ENCODE data around the gene TASOR. TPM values are rescaled to one million over a fixed set of nuclear protein-coding genes. Genes with fewer than 3 reads are reported as not detected.

TASOR gene
- total and polyA plus RNA-seq, 10 donors, result 27.6 to 123 (median 85.8) TPM

Other genes starting within 250 kb of the TASOR start
- 1 to 10 TPM in 3 of 7 donors, under 1 TPM in 4; 0.20 to 4.9 (median 0.57) TPM for gene ERC2, start 214.8 kb downstream of the TASOR start, total RNA-seq
- under 1 TPM; 0.04 to 0.10 (median 0.08) TPM for gene ERC2, start 214.8 kb downstream of the TASOR start, polyA plus RNA-seq
- 10 to 100 TPM; 33.6 to 80.2 (median 39.0) TPM for gene CCDC66, start 126.1 kb downstream of the TASOR start, total RNA-seq
- 10 to 100 TPM in 2 of 3 donors, 1 to 10 TPM in 1; 8.1 to 12.8 (median 11.6) TPM for gene CCDC66, start 126.1 kb downstream of the TASOR start, polyA plus RNA-seq
- 10 to 100 TPM; 29.6 to 35.1 (median 33.4) TPM for gene ARHGEF3, start 118.7 kb upstream of the TASOR start, total RNA-seq
- 10 to 100 TPM in 1 of 3 donors, 1 to 10 TPM in 2; 8.0 to 11.3 (median 9.5) TPM for gene ARHGEF3, start 118.7 kb upstream of the TASOR start, polyA plus RNA-seq

Measured in spleen (tissue), 10 donors.